ENCODE data around the gene TSPOAP1.

TSPOAP1 gene

DNA sequence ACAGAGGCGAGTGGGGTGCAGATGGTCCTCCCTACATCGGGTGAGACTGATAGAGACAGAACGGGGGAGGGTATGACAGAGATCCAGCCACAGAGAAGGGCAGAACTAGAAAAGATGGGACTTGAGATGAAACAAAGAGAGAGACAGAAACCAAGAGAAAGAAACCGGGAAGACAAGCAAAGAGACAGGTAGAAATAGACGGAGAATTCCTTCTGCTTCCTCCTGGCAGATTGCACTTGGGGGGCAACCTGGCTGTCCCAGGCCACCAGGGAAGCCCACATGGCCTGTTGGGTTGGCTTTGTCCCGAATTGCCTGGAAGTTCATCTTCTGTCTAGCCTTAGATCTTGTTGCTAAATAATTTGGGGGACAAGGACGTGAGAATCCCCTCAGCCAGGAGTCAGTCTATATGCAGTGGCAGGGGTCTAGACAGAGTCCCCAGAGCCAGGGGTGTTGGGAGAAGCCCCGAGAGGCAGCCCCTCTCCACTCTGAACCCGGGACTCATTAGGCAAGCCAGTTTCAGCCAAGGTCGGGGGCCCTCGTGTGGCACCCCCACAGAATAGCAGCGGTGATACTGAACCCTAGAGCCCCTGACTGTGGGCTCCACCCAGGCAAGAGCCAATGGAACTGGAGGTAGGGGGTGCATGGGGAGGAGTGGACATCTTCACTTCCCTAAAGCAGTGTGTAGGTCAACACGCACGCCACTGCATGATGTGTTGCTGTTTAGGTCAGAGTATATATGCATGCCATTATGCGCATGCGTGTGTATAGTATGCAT is 627 bp upstream of the TSPOAP1 start:
- peak; percentile 37 for DNase-seq

DNA sequence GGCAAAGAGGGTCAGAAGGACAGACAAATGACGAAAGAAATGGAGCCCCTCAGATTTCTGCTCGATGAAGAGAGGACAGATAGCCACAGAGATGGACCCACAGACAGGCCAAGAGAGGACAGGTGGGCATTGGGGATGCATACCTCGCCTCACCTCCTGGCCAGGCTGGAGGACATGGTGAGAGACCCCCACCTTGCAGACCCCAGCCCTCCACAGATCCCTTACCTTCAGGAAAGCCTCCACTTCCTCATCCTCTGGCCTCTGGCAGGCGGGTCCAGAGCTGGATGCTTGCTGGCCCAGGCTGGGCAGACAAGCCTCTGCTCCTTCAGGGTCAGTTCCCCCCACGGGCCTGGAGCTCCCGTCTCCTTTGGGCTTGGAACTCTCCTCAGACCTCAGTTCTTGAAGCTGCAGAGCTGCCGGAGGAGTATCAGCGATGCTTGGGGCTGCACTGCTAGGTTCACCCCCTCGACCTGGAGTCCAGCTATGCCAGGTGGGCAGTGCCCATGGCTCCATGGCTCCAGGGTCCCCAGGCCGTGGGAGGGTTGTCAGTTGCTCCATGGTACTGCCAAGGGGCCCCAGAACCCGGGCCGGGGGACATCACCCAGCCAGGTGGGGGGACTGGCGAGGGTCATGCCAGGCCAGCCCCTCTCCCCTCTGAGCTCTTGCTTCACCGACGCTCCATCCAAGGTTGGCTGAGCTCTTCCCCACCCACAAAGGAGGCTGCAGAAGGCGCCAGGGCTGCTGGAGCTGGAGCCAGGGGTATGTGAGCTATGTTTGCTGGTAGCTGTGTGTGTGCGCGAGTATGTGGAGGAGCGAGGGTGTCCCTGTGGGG is 1.0 kb downstream of the TSPOAP1 start:
- peak; percentile 7 for DNase-seq

DNA sequence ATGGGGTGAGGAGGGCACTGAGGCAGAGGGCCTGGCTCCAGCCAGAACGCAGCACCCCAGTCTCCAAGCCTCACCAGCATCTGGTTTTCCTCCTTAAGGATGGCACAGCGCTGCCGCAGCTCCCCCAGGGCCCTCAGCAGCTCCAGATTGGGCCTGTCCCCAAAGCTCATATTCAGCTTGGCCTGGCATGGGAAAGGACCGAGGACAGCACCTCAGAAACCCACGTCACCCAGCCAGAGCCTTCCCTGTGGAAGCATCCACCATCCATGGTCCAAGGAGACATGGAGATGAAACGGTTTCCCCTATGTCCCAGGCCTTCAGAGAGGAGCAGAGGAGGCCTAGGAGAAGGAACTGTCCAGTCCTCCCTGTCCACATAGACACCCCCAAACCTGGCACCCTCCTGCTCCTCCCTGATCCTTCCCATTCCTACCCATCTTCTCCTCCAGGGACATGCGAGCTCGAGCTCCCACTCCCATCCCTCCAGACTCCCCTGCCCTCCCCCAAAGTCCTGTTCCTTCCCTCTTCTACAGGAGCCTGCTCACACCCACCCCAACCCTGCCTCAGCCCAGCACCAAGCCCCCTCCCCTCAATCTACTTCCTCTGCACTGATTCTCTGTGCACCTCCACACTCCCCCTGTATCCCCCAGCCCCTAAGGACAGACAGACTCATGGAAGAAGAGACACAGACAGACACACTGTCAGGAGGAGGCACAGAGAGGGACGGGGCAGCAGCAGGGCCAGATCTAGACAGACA is 1.8 kb downstream of the TSPOAP1 start:
- no peak for DNase-seq

DNA sequence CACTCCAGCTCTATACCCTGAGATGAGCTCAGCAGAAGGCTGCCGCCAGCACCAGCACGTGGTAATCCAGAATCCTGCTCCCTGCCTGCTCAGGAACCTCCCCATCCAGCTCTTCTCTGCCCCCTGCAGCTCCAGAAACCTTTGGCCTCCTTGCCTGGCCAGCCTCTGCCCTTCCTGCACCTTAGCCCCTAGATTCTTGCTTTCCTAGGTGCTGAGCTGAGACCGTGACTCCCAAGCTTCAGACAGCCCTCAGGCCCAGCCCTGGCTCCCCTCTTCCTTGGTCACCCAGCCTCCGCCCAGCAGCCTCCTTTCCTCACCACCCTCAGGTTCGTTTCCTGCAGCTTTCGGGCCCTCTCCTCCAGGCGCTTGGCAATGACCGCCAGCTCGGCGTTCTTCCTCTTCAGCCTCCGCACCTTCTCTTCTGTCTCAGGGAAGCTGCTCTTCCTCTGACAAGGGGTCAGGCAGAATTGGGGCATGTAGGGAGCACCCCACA is 2.6 kb downstream of the TSPOAP1 start:
- no peak for DNase-seq

DNA sequence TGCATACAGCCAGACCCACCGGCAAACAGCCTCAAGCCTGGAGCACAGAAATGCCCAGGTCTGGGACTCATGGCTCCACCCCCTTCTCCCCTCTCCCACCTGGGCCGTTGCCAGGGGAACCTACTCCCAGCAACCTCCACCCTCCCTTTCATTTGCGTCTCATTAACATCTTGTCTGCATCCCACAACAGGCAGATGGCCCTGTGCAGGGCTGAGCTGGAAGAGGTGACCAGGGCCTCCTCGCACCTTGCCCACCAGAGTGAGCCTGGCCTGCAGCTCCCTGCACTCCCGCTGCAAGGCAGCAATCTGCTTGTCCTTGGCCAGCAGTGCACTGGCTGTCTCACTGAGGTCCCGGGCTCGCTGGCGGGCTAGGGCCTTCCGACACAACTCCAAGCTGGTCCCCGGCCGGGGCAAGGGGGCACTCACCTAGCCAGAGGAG is 3.3 kb downstream of the TSPOAP1 start:
- peak; percentile 73 for DNase-seq

DNA sequence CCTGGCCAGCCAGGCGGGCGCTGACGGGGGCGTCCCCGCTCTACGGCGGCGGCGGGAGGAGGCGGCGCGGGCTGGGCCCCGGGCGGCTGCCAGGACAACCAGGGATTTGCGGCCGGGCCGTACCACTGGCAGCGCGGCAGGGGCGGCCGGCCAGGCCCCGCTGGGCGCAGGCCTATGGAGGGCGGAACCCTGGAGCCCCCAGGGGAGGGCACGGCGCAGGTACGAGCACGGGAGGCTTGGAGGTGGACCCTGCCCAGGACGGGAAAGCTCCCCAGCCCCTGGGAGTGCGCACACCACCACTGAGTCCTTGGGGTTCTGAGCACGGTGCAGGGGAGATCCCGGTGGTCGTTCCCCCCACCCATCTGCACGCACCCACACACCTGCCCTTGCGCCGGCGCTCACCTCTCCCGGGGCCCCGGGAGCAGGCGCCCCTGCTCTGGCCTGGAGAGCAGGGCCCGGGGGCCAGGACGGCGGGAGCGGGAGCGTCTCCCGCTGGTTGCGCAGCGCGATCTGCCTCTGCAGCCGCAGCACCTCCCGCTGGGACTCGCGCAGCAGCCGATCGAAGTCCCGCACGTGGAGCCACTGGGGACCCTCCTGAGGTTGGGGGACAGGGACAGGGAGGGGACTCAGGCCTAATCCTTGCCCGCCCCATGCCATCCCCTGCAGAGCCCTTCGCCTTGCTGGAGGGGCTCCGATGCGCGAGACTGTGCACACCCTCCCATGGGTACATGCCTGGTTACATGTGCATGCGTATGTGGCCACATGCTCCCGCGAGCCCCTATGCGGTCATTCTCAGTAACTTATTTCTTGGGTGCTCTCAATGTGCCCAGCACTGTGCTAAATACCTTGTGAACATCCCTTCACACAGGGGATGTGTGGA is 3.9 kb downstream of the TSPOAP1 start:
- DNase-seq, result peak; percentile 82

DNA sequence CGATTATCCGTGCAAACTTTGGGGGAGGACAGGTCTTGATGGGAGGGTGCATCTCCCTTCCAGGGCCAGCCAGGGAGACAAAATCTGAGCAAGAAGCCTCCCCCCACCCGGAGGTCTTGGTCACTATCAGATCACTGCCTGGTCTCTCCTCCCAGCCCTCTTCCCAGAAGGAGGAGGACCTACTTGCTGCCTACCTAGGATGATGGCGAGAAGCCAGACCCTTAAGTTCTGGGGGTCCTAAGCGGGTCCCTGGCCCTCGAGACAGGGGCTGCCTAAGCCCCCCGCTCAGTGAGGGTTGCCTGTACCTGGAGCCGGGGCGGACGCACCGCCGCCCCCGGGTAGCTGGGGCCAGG is 4.6 kb downstream of the TSPOAP1 start:
- DNase-seq, result peak; percentile 43

DNA sequence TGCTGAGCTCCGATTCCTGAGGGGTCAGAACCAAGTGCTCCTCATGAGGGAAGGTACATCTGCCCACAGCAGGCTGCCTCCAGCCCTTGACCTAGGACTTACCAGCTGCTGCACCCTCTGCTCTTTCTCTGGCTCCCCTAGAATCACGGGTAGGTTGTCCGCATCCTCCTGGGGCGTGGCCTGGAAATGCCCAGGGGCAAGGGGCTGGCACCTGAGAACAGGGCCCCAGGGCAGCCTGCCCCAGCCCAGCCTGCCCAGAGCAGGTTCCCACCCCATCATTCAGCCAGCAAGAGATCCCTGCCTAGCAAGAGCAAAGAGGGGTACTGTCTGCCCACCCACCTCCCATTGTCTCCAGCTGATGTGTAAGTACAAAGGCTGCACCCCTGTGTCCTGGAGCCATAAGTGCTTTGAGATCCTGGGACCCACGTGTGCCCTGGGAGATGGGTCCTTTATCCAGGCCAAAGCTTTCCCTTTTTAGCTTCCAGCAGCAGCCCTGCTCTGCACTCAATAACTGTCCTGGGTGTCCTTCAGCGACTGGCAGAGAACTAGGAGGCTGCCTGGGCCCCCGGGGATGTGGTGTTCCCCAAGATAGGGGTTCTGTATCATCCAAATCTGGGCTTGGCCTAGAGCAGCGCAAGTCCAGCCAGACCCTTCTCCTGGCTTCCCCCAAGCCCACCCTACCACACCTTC is 5.1 kb downstream of the TSPOAP1 start:
- peak; percentile 6 for DNase-seq

DNA sequence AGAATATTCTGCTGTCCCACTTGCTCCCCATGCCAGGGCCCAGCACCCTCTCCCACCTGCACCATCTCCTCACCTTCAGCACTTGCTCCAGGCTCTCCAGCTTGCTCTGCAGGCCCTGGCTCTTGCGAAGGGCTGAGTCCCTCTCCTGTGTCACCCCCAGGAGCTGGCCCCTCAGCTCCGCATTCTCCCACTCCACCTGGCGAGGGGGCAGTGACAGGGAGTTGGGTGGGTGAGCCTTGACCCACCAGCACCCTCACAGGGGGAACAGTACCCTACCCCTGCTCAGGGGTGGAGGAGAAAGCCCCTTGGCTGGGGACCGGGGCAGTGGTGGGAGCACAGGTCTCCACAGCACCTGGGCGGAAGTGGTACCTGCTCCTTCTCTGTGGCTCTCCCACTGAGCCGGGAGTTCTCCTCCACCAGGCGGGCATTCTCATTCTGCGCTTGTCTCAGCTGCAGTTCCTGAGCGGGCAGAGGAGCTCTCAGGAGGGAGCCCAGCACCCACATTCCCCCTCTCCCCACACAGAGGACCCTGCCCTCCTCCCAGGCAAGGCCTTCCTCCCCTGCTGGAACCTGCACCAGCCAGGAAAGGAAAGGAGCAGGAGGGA is 5.9 kb downstream of the TSPOAP1 start:
- no peak for DNase-seq

DNA sequence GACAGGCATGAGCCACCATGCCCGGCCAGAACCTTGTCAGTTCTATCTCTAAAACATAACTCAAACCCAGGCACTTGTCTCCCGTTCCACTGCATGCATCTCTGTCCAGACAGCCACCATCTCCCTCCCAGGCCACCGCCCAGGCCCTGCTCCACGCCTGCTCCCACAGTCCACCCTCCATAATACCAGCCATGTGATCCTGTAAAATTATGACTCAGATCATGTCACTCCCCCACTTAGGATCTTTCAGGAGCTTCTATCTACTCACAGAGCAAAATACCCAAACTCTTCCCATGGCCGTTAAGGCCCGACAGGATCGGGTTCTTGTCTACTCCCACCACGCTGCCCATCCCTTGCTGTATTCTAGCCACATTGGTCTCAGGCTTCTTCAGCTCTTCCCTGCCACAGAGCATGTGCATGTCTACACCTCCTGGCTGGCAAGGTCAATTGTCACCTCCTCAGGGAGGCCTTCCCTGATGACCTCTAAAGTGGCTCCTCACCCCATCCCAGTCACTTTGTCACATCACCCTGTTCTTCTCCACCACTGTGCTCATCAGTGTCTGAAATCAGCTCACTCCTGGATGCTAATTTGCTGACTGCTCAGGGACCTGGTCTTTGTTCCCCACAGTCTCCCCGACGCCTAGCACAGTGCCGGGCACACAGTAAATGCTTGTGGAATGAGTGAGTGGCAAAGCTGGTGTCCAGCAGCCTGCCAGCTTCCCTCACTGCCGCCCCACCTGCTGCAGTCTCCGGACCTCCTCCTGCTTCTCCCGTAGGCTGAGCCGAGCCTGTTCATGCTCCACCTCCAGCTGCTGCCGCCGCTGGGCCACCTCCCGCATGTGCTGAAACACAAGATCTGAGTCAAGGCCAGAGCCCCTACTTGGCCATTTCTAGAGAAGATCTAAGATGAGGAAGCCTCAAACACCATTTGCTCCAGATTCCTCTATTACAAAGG is 6.7 kb downstream of the TSPOAP1 start:
- DNase-seq, result no peak

DNA sequence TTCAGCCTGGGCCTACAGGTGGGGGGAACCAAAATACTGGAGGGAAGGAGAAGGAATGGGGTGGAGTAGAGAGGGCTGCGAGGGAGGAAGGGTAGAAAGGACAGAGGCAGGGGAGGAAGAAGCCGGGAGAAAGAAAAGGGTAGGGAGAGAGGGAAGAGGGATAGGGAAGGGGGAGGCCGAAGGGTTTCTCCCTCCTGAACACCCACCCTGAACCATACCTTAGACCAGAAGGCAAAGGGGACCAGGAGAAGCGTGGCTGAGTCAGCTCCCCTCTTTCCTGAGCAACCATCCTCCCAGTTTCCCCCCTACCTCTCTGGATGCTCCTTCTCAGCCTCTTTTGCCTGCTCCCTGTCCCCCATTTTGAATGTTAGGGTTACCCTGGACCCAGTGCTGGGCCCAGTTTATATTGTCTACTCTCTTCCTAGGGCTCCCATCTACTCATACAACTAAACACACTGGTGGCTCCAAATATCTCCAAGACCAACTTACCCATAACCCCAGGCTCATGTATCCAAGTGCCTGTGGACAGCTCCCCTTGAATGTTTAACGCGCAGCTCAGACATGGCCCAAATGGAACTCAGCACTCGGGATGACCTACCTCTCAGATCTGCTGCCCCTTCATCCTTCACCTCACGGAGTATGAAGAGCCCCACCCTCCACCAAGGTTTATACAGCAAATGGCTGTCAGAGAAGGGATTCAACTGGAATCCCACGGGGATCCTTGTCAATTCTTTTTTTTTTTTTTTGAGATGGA is 7.8 kb downstream of the TSPOAP1 start:
- no peak for DNase-seq

DNA sequence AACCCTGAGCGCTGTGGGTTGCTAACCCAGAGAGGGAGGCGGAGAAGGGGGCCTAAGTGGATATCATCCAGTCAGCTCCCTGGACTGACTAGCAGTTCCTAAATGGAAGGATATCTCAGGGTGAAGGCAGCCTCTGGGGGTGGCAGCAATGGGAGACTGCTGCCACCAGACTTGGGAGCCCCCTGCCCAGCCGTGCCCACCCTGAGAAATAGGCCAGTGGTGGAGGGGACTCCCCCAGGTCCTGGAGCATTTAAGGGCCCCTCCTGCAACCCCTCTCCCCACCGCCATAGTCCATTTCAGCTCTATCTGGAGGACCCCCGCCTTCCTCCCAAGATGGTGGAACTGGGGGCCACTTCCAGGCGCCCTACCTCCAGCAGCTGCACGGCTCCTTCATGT is 8.4 kb downstream of the TSPOAP1 start:
- no peak for DNase-seq

DNA sequence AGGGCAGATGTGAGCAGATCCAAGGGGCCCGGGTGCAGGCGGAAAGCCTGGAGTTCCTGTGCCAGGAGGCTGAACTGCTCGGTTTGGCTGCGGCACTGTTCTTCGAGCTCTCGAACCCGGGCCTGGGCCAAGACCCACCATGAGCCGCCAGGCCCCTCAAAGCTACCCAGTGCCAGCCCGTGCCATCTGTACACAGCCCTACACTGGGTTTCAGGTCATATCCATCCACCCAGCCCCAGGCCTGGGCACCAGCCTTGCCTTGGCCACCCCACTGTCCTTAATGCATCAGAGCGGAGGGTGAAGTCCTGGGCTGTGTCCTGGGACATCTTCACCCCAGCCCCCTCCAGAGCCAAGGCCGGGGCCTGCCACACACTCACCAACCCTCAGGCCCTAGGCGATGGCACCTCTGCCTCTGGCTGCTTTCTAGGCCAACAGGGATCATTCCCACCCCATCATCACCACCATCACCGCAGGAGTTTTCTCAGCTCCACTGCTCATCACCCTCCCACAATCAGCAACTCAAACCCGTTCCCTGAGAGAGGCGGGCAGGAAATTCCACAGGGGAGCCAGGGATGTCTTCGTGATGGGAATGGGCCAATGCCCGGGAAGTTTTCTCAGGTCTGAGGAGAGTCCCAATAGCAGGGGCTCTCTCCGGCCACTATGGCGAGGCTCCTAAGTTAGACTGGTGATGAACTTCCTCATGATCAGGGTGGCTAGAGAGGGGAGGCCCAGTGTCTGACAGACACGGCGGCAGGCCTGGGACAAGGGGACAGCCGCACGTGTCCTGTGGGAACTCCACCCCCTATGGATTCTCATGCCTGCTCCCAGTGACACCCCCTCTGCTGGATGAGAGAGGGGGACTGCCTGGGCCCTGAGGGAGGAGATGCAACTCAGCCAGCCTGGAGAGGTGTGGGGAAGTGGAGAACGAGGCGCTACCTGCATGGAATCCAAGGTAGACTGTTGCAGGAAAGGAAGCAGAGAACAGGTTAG is 9.1 kb downstream of the TSPOAP1 start:
- no peak for DNase-seq

DNA sequence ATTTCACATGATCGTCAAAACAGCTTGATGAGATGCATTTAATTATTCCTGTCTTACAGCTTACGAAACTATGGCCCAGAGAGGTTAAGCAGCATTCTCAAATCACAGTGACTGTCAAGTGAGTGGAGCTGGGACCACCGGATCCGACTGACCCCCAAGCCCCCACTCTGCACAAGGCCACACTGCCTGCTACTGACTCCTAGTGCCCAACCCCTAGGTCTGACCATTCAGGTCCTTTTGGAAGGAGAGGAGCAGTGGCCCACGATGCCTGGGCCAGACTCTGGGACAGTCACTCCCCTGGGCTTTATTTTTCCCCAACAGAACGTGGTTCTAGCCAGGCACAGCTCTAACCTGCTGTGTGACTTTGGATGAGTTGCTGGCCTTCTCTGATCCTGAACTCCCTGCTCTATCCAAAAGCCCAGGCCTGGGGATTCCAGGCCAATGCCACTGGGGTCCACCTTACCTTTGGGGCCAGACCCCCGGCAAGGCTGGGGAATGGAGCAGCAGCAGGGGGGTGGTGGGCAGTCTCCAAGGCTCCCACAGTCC is 9.9 kb downstream of the TSPOAP1 start:
- DNase-seq, result no peak

DNA sequence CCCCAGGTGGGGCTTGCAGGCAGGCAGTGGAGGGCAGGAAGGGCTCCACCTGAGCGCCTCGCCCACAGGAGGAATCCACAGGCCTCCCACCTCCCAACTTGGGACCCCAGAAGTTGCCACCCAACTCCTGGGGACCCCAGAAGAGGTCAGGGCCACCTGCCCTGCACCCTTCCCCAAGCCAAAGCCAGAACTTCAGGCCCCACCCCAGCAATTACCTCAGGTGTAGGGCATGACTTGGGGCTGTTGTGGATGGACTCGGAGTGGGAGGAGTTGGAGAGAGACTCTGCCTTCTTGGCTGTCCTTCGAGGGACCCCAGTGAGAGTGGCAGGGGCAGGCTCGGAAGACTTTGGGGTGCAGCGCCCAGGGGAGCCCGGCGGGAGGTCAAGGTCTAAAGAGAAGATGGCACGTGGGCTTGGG is 10.5 kb downstream of the TSPOAP1 start:
- DNase-seq, result no peak

DNA sequence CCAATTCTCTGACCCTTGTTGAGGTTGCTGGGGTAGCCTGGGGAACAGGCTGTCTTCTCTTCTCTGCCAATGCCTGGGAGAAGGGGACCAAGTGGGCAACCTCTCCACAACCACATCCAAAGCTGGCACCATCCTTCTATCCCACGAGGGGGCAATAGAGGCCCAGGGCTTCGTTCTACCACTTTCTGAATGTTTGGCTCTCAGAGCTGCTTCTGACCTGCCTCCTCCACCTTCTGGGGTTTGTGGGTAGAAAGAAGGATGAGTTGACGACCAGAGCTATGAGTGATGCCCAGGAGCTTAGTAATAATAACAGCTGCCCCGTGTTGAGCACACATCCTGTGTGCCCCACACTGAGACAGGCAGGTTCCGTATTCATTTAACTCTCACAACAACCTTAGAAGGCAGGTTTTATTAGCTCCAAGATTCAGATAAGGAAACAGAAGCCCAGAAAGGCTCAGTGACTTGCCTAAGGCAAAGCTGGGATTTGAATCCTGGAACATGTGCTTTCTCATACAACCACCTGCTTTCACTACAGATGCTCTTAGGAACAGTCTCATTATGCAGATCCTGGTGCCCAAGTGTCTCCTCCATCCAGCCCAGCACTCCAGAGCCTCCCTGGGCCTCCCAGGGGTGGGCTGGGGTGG is 11.1 kb downstream of the TSPOAP1 start:
- no peak for DNase-seq
